ENCODE measurements around the gene MAT1A. TPM values are rescaled to one million over a fixed set of nuclear protein-coding genes. Genes with fewer than 3 reads are reported as not detected.

Gene MAT1A
- total and polyA plus RNA-seq, 9 of the 15 experiments (the other 6 are each of a cell fraction or from before 2014, with no cell fraction given), result 0.03 to 0.30 (median 0.11) TPM; not detected in 2

- TF ChIP-seq ZHX1 (conservative IDR thresholded peaks at IDR 0.05; ENCODE audit: low read length) (no peak), RBFOX2 (IDR thresholded peaks at IDR 0.05; ENCODE audit: low read depth, low read length) (no peak), ZNF518B (CRISPR knock-in tag; IDR thresholded peaks at IDR 0.05) (no peak), L3MBTL2 (IDR thresholded peaks at IDR 0.05) (no peak), ZNF280B (CRISPR knock-in tag; IDR thresholded peaks at IDR 0.05) (no peak), FOXO4 (CRISPR knock-in tag; IDR thresholded peaks at IDR 0.05) (no peak), TSC22D4 (tag; IDR thresholded peaks at IDR 0.05) (no peak)
Measured at GRCh38 chr10:80278480-80278879, 11.0 kb downstream of the MAT1A start (continued).

Data from K562 (cell line).